ENCODE measurements around the gene WNT10A.
"Not testable (repeated sequence)": the region's sequence is repeated elsewhere in the genome, so short reads cannot be mapped to it uniquely, and the experiment has no call there.

Gene WNT10A

DNA sequence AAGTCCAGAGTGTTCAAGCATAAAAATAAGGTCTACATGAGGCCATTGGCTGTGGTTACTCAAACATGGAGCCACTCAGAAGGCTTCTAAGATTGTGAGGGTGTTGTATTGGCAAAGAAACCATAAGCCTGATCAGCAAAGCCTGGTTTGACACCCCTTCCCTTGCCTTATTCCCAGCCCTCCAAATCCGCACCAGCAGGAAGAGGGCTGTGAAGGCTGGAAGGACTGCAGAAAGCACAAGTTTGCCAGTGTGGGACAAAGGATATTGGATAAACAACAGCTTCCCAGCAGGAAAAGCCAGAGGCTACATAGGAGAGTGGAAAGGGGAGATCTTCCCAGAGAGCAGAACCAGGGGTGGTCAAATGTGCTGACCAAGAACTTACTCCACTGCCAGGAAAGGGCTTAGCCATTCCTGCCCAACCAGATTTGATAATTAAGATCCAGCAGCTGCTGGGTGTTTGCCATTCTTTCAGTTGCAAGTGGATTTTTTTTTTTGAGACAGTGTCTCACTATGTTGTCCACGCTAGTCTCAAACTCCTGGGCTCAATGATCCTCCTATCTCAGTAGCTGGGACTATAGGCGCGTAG is 47.5 kb upstream of the WNT10A start:
- no peak overlapping the region for H3K27ac ChIP-seq (ENCODE audit: poor library complexity, severe bottlenecking)
- DNase-seq (ENCODE audit: low spot score) (no peak), ATAC-seq (ENCODE audit: low read depth) (no peak)
- no peaks in the 10 kb centered on the region for H3K27me3 ChIP-seq (ENCODE audit: insufficient read depth, poor library complexity, severe bottlenecking)
- peaks cover 8% of the 10 kb centered on the region for H3K4me1 ChIP-seq (ENCODE audit: insufficient read depth, poor library complexity, severe bottlenecking)
- H3K4me3 ChIP-seq (ENCODE audit: severe bottlenecking): no peak overlapping the region
- TF ChIP-seq, protein P1, sequence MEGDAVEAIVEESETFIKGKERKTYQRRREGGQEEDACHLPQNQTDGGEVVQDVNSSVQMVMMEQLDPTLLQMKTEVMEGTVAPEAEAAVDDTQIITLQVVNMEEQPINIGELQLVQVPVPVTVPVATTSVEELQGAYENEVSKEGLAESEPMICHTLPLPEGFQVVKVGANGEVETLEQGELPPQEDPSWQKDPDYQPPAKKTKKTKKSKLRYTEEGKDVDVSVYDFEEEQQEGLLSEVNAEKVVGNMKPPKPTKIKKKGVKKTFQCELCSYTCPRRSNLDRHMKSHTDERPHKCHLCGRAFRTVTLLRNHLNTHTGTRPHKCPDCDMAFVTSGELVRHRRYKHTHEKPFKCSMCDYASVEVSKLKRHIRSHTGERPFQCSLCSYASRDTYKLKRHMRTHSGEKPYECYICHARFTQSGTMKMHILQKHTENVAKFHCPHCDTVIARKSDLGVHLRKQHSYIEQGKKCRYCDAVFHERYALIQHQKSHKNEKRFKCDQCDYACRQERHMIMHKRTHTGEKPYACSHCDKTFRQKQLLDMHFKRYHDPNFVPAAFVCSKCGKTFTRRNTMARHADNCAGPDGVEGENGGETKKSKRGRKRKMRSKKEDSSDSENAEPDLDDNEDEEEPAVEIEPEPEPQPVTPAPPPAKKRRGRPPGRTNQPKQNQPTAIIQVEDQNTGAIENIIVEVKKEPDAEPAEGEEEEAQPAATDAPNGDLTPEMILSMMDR (IDR thresholded peaks at IDR 0.05; ENCODE audit: poor library complexity, severe bottlenecking): no peak
- H3K36me3 ChIP-seq (ENCODE audit: low read depth): no peaks in the 10 kb centered on the region
- H3K9me3 ChIP-seq (ENCODE audit: severe bottlenecking): no peaks in the 10 kb centered on the region

DNA sequence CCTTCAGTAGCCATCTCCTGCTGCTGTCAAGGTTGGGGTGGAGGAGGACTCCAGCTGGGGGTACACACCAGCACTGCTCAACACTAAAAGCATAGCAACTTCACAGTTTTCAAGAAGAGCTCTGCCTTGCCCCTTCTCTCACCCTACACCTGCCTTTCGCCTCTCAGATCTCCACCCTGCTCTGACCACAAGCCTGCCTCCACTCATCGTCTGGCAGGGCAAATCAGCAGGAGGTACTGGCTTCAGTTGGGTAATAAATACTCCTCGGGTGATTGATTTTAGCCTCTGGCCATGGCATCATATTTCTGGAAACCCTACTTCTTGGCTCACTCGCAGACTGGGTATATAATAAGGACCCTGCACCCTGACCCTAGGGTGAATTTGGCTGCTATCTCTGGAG is 46.0 kb upstream of the WNT10A start:
- H3K4me1 ChIP-seq (ENCODE audit: insufficient read depth, poor library complexity, severe bottlenecking): peaks cover 8% of the 10 kb centered on the region
- no peak for DNase-seq (ENCODE audit: low spot score)

DNA sequence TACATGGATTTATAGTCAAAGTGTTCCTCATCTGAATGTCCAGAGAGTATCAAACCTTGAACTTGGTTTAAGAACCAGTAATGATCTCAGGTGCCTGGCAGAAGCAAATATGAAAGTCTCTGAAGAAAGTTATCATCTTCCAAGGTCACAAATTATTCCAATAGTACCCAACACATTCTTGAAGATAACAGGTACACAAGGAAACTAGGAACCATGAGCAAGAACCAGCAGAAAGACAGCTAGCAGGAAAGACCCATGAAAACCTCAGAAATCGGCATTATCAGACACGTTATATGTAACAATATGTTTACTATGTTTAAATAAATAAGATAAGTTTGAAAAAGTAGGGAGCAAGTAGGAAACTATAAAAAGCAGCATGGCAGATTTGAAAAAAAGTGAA is 43.2 kb upstream of the WNT10A start:
- TF ChIP-seq, protein P1 (IDR thresholded peaks at IDR 0.05; ENCODE audit: poor library complexity, severe bottlenecking): no peak
- no peaks in the 10 kb centered on the region for H3K27me3 ChIP-seq (ENCODE audit: insufficient read depth, poor library complexity, severe bottlenecking)
- no peak overlapping the region for H3K4me3 ChIP-seq (ENCODE audit: severe bottlenecking)
- H3K36me3 ChIP-seq (ENCODE audit: low read depth): no peaks in the 10 kb centered on the region
- H3K4me1 ChIP-seq (ENCODE audit: insufficient read depth, poor library complexity, severe bottlenecking): peaks cover 3% of the 10 kb centered on the region
- H3K27ac ChIP-seq (ENCODE audit: poor library complexity, severe bottlenecking): no peak overlapping the region
- DNase-seq (ENCODE audit: low spot score) (no peak), ATAC-seq (ENCODE audit: low read depth) (no peak)
- H3K9me3 ChIP-seq (ENCODE audit: severe bottlenecking): no peaks in the 10 kb centered on the region

More for the DNA sequence above, 46.0 kb upstream of the WNT10A start:
- Histone ChIP-seq H3K9me3 (ENCODE audit: severe bottlenecking) (no peaks in the 10 kb centered on the region), H3K27ac (ENCODE audit: poor library complexity, severe bottlenecking) (no peak overlapping the region), H3K27me3 (ENCODE audit: insufficient read depth, poor library complexity, severe bottlenecking) (no peaks in the 10 kb centered on the region), H3K4me3 (ENCODE audit: severe bottlenecking) (no peak overlapping the region), H3K36me3 (ENCODE audit: low read depth) (no peaks in the 10 kb centered on the region)
- no peak; the same call in 2 of the 3 replicates for ATAC-seq (ENCODE audit: low read depth)
- TF ChIP-seq, protein P1 (IDR thresholded peaks at IDR 0.05; ENCODE audit: poor library complexity, severe bottlenecking): no peak

DNA sequence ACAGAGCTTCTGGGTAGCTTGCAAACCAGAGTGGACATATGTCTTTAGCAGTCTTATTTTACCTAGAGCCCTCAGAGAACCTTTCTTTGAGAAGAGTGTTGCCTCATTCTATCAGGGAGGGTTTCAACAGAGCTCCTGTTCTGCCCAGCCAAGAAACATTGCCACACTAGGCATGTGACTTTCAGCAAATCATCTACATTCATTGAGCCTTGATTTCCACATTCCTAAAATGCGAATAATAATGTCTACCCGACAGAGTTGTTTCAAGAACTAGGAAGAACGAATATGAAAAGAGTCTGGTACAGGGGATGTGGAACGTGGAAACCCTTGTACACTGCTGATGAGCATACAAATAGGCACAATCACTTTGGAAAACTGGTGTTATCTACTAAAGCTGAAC is 41.2 kb upstream of the WNT10A start:
- no peaks in the 10 kb centered on the region for H3K4me1 ChIP-seq (ENCODE audit: insufficient read depth, poor library complexity, severe bottlenecking)
- H3K27ac ChIP-seq (ENCODE audit: poor library complexity, severe bottlenecking): no peak overlapping the region
- no peak overlapping the region for H3K4me3 ChIP-seq (ENCODE audit: severe bottlenecking)
- ATAC-seq (ENCODE audit: low read depth) (no peak), DNase-seq (ENCODE audit: low spot score) (no peak)
- H3K9me3 ChIP-seq (ENCODE audit: severe bottlenecking): no peaks in the 10 kb centered on the region
- TF ChIP-seq, protein P1 (IDR thresholded peaks at IDR 0.05; ENCODE audit: poor library complexity, severe bottlenecking): no peak
- H3K27me3 ChIP-seq (ENCODE audit: insufficient read depth, poor library complexity, severe bottlenecking): no peaks in the 10 kb centered on the region
- H3K36me3 ChIP-seq (ENCODE audit: low read depth): no peaks in the 10 kb centered on the region

DNA sequence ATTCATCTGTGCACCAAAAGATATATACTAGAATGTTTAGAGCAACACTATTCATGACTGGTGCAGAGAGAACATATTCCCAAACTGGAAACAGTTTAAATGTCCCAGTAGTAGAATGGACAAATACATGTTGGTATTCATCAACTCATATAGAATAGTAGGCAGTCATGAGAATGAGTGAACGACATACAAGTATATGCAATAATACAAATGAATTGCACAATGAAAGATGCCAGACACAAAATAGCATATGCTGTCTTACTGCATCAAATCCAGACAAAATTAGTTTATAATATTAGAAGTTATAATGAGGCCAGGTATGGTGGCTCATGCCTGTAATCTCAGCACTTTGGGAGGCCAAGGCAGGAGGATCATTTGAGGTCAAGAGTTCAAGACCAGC is 40.8 kb upstream of the WNT10A start:
- TF ChIP-seq, protein P1 (IDR thresholded peaks at IDR 0.05; ENCODE audit: poor library complexity, severe bottlenecking): no peak
- DNase-seq (ENCODE audit: low spot score) (no peak), ATAC-seq (ENCODE audit: low read depth) (no peak)
- Histone ChIP-seq H3K36me3 (ENCODE audit: low read depth) (no peaks in the 10 kb centered on the region), H3K4me3 (ENCODE audit: severe bottlenecking) (no peak overlapping the region), H3K9me3 (ENCODE audit: severe bottlenecking) (no peaks in the 10 kb centered on the region), H3K27ac (ENCODE audit: poor library complexity, severe bottlenecking) (no peak overlapping the region), H3K27me3 (ENCODE audit: insufficient read depth, poor library complexity, severe bottlenecking) (no peaks in the 10 kb centered on the region), H3K4me1 (ENCODE audit: insufficient read depth, poor library complexity, severe bottlenecking) (no peaks in the 10 kb centered on the region)

DNA sequence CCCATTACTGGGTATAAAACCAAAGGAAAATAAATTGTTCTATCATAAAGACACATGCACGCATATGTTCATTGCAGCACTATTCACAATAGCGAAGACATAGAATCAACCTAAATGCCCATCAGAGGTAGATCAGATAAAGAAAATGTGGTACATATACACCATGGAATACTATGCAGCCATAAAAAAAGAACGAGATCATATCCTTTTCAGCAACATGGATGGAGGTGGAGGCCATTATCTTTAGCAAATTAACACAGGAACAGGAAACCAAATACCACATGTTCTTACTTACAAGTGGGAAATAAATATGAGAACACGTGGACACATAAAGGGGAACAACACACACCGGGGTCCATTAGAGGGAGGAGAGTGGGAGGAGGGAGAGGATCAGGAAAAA is 36.3 kb upstream of the WNT10A start:
- DNase-seq (ENCODE audit: low spot score); H3K4me3 ChIP-seq (ENCODE audit: severe bottlenecking); H3K27ac ChIP-seq (ENCODE audit: poor library complexity, severe bottlenecking); H3K4me1 ChIP-seq (ENCODE audit: insufficient read depth, poor library complexity, severe bottlenecking); H3K36me3 ChIP-seq (ENCODE audit: low read depth); H3K27me3 ChIP-seq (ENCODE audit: insufficient read depth, poor library complexity, severe bottlenecking); H3K9me3 ChIP-seq (ENCODE audit: severe bottlenecking); ATAC-seq (ENCODE audit: low read depth): not testable (repeated sequence)

DNA sequence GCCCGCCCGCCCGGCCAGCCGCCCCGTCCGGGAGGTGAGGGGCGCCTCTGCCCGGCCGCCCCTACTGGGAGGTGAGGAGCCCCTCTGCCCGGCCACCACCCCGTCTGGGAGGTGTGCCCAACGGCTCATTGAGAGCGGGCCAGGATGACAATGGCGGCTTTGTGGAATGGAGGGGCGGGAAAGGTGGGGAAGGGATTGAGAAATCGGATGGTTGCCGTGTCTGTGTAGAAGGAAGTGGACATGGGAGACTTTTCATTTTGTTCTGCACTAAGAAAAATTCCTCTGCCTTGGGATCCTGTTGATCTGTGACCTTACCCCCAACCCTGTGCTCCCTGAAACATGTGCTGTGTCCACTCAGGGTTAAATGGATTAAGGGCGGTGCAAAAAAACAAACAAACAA is 33.7 kb upstream of the WNT10A start:
- not testable (repeated sequence) for H3K4me1 ChIP-seq (ENCODE audit: insufficient read depth, poor library complexity, severe bottlenecking); ATAC-seq (ENCODE audit: low read depth); H3K27me3 ChIP-seq (ENCODE audit: insufficient read depth, poor library complexity, severe bottlenecking)

More for the DNA sequence above, 33.7 kb upstream of the WNT10A start:
- H3K4me3 ChIP-seq (ENCODE audit: severe bottlenecking); H3K27ac ChIP-seq (ENCODE audit: poor library complexity, severe bottlenecking); H3K9me3 ChIP-seq (ENCODE audit: severe bottlenecking); H3K36me3 ChIP-seq (ENCODE audit: low read depth); DNase-seq (ENCODE audit: low spot score): not testable (repeated sequence)

All from RWPE2 (cell line).